GM18519 (cell line): ENCODE results near the gene TNS2.
"Not testable (repeated sequence)": the region's sequence is repeated elsewhere in the genome, so short reads cannot be mapped to it uniquely, and the experiment has no call there.

Source experiments
- ATAC-seq: cut with Tn5 transposase; IDR thresholded peaks from one replicate; pipeline ENCODE4 v1.9.1; 2021; ENCODE audit warnings: mild to moderate bottlenecking, moderate library complexity; ENCODE audit not compliant: unreplicated experiment, low FRiP score

The TNS2 gene

DNA sequence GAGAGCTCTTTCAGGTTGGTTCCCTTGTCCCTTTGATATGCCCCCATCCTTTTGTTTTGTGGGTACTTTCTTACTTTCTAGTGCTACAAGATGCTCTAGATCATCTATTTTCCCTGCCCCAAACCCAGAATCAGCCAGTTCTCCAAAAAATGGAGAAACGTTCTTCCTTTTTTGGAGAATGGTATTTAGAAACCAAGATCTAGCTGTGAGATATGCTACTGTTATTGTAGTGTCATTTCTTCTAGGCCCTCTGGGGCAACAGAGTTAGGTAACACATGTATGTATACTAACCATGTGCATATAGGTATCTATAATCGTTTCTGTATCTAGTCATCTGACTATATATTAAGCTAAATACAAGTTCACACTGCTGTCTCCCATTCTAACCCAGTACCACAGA, 40.7 kb downstream of the TNS2 start:
- no peak for ATAC-seq

DNA sequence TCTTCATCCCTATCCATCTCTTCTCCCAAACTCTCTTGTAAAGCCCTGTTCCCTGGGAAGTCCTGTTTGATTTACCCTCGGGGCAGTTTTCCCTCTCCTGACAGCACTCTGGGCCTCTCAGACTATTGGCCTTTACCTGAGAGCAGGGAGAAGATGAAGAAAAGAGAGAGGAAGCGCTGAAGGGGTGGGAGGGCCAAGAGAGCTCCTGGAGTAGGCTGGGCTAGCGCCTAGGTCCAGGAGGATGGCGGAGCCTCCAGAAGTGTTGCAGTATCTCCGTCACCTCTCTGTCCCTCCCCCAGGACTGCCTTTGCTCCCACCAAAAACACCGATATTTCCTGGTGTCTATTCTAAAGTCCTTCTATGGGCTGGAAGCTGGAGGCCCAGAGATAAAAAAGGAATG, 41.9 kb downstream of the TNS2 start:
- no peak for ATAC-seq

DNA sequence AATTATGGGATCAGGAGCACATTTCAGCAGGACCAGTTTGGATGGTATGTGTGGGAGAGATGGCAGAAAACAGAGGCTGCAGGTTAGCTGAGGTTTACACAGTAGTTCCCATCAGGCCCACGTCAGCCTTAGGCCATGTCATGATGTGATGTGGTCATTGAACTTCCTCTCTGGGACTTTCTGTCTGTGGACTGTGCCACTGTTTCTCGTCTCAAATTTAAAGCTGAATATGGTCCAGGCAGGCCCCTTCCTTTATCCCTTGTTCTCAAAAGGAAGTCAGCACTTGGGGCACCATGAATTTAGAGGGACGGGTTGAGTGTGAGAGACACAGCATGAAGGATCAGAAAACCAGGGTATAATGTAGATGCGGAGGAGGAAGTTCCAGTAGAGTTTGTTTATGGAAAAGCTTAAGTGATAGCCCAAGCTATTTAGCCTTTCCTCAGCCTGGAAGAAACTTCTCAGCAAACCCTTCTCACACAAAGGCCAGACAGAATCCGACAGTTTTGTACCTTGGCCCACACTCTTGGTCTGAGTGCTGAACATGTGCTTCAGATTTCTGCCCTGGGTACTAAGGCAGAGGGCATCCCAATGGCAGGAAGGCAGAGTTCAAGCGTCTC, 44.0 kb downstream of the TNS2 start:
- ATAC-seq, result no peak

DNA sequence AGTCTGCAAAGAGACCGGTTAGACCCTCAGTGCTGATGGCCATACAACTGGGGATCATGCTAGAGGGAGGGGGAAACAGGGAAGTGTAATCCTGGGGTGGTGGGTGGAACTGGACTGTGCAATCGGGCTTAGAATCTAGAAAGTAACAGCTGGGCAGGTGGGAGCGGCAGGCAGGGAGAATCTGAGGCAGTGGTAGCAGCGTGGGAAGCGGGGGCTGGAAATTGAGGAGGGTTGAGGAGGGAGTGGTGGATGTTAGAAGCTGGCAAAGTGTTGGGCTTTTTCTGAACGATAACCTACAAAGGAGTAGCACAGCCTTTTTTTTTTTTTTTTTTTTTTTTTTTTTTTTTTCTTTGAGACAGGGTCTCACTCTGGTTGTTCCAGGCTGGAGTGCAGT, 44.5 kb downstream of the TNS2 start:
- ATAC-seq, result no peak

GRCh38 chr12:53094796-53095595, 45.1 kb downstream of the TNS2 start:
- not testable (repeated sequence) for ATAC-seq

DNA sequence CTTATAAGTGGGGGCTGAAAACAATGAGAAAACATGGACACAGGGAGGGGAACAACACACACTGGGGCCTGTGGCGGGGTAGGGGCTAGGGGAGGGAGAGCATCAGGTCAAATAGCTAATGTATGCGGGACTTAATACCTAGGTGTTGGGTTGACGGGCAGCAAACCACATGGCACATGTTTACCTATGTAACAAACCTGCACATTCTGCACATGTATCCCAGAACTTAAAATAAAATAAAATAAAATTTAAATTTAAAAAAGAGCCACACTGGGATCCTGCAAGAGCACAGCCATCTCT, 45.7 kb downstream of the TNS2 start:
- not testable (repeated sequence) for ATAC-seq

- ATAC-seq, result no peak
Measured at GRCh38 chr12:53096089-53096741, 46.4 kb downstream of the TNS2 start.

GRCh38 chr12:53096759-53097158, 46.9 kb downstream of the TNS2 start:
- no peak for ATAC-seq

DNA sequence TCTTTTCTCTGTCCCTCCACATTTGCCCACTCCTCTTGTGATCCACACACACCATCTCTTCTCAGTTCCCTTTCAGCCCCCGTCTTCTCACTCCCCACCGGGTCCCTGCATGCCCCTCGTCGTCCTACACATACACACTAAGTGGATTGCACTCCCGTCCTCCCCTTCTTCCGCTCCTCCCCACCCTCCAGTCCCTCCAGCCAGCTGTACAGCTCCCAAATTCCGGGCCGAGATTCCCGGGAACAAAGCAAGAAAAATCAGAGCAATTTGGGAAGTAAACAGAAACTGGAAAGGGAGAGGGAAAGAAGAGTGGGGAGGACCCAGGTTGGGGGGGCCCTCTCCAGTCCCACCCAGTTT, 47.3 kb downstream of the TNS2 start:
- ATAC-seq, result no peak

GRCh38 chr12:53097564-53098353, 47.9 kb downstream of the TNS2 start, which contains the start of gene IGFBP6:
IGFBP6 (plus strand) TSS chr12:53097667; CDS start chr12:53097718, 51 bp downstream.
- ATAC-seq, result no peak

DNA sequence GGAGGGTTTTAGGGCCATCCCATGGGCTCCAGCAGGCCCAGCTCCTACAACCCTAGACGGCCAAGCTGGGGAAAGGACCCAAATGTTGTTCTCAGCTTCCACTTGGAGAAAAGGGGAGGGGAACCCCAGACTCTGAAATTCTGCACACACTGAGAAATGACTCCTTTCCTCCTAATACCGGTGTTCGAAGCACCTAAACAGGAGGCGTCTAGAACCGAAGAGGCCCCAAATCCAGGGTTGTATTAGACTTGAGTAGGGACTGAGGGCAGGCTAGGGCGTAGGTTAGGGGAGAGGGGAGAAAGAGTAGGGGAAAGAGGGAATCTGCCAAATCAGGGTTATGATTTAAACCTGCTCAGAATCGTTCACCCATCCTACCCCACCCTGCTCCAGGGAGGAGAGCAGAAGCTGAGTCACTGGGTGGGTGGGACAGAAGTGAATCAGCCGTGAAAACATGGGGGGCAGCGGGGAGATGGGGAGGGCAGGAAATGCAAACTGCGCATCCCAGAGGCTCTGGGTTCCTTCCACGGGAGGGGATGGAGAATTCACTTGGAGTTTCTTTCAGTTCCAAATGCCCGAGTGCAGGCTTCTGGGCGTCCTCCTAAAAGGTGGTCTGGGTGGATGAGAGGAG, 48.6 kb downstream of the TNS2 start:
- ATAC-seq, result no peak

DNA sequence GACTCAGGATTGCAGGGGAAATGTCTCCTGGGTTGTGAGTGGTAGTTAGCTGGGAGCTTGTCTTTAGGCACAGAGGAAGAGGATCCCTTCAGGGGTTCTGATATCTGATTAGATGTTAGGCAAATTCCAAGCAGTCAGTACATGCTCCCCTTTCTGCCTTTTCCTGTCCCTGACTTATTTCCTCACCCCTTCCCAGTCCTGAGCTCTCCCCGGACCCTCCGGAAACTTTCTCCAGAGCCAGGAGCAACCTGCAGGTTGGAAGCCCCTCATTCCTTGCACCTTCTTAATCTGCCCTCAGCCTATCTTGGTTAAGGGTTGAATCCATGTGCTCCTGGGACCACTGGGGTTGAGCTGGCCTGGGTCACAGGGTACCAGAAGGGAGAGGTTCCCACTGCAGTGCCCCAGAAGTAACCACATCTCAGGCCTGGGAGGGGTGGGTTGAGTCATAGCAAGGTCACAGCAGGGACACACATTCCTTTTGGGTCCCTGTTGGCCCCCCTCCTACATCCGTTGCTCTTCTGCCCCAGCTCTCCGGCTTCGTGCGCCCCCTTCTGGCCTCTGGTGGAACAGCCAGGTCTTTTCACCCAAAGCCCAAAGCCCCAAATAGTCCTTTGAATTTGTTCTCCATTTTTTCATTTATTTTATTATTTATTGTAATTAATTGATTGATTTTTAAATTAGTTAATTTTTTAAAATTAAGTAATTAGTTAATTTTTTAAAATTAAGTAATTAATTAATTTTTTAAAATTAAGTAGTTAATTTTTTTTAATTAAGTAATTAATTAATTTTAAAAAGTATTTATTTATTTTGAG, 49.4 kb downstream of the TNS2 start:
- ATAC-seq, result no peak

- no peak for ATAC-seq
Measured at GRCh38 chr12:53100466-53101151, 50.7 kb downstream of the TNS2 start.

GRCh38 chr12:53101266-53101665, 51.4 kb downstream of the TNS2 start:
- no peak for ATAC-seq

DNA sequence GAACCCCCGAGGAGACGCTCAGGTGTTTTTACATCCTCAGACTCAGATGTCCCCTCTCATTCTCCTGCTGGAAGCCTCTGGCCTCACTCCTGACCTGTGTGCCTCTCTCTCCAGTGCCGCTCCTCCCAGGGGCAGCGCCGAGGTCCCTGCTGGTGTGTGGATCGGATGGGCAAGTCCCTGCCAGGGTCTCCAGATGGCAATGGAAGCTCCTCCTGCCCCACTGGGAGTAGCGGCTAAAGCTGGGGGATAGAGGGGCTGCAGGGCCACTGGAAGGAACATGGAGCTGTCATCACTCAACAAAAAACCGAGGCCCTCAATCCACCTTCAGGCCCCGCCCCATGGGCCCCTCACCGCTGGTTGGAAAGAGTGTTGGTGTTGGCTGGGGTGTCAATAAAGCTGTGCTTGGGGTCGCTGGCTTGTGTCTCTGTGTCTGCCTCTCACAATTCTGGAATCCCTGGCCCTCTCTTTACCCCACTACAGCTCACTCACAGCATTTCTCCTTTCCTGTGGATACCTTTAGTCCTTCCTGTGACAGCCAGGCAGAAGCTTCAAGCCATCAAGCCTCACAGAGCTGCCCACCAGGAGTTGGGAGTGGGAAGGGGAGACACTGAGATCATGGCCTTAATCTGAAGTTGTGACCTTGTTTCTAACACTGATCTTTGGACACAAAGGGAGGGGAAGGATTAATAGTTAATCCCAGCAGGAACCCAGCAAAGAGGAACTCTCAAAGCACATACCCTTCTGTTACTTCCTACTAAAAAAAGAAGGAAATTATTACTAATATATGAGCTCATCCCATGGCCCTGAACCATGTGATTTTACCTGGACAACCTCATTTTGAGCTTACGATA, 52.3 kb downstream of the TNS2 start:
- no peak for ATAC-seq

- no peak for ATAC-seq
Measured at GRCh38 chr12:53102883-53103807, 53.3 kb downstream of the TNS2 start, which contains the start of gene SOAT2. SOAT2 (plus strand) TSS chr12:53103486; CDS start chr12:53103578, 92 bp downstream.

DNA sequence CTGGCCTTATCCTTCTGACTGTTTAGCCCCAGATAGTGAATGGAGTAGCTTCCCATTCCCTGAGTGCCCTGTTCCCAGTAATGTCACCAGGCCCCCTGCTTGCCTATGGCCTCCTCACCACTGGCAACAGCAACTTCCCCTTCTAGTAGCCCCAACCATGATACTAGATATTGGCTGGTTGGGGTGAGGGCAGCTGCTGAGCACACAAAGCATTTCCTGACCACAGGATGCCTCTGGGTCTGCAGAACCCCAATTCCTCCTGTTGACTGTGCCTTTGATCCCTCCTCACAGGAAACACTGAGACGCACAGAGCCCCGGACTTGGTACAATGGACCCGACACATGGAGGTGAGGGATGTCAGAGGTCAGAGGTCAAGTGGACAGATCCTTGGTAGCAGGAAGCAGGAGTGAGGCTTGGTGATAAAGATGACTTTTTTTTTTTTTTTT, 54.0 kb downstream of the TNS2 start:
- ATAC-seq, result no peak
